Neural cell (in vitro differentiated cells): ENCODE data around the gene NKRF. TPM values are rescaled to one million over a fixed set of nuclear protein-coding genes. Genes with fewer than 3 reads are reported as not detected.

Experiments used
- H2AFZ ChIP-seq: fragments of 200-600, 300-800 bp; sonication (generic), shearing (Covaris generic); 2 replicates; pipeline ENCODE4 v1.6.0; 2014; ENCODE audit warnings: low read depth, mild to moderate bottlenecking, antibody characterized with exemption, low read length, moderate library complexity
- H3F3A ChIP-seq: fragments of 200-600 bp; shearing (Covaris generic); 2 replicates; pipeline ENCODE4 v1.6.1; 2016; ENCODE audit warnings: mild to moderate bottlenecking, moderate library complexity, mixed read lengths, antibody characterized with exemption, low read length; ENCODE audit not compliant: insufficient read depth, poor library complexity, severe bottlenecking
- H3K27ac ChIP-seq: fragments of 200-600, 300-800 bp; sonication (generic), shearing (Covaris generic); 2 replicates; pipeline ENCODE4 v1.5.1; 2014; ENCODE audit warnings: mild to moderate bottlenecking, low read length, moderate library complexity
- H3K27me3 ChIP-seq: fragments of 300-800, 200-600 bp; sonication (generic), shearing (Covaris generic); 2 replicates; pipeline ENCODE4 v1.6.0; 2014; ENCODE audit warnings: mild to moderate bottlenecking, low read depth, low read length, moderate library complexity; ENCODE audit not compliant: insufficient read depth
- H3K36me3 ChIP-seq: fragments of 300-800, 200-600 bp; sonication (generic), shearing (Covaris generic); 2 replicates; pipeline ENCODE4 v1.5.1; 2014; ENCODE audit warnings: mild to moderate bottlenecking, antibody characterized with exemption, low read length, moderate library complexity; ENCODE audit not compliant: insufficient read depth
- H3K4me2 ChIP-seq: fragments of 300-800, 200-600 bp; sonication (generic), shearing (Covaris generic); 2 replicates; pipeline ENCODE4 v1.6.0; 2014; ENCODE audit warnings: mild to moderate bottlenecking, low read length
- H3K4me3 ChIP-seq: fragments of 300-800, 200-600 bp; sonication (generic), shearing (Covaris generic); 2 replicates; pipeline ENCODE4 v1.5.1; 2014; ENCODE audit warnings: mild to moderate bottlenecking, low read length, moderate library complexity
- H3K79me2 ChIP-seq: fragments of 200-600 bp; shearing (Covaris generic); replicated peaks from 2 replicates; pipeline ENCODE4 v1.6.0; 2014; ENCODE audit warnings: mild to moderate bottlenecking, low read length, moderate library complexity; ENCODE audit not compliant: insufficient read depth
- H3K9ac ChIP-seq: fragments of 300-800, 200-600 bp; sonication (generic), shearing (Covaris generic); 2 replicates; pipeline ENCODE4 v1.6.1; 2016; ENCODE audit warnings: mild to moderate bottlenecking, low read length, mixed read lengths
- H3K9me2 ChIP-seq: fragments of 200-600 bp; shearing (Covaris generic); 2 replicates; pipeline ENCODE4 v1.6.1; 2016; ENCODE audit warnings: mild to moderate bottlenecking, low read length, mixed read lengths; ENCODE audit not compliant: insufficient read depth
- H3K9me3 ChIP-seq: fragments of 200-600, 300-800 bp; sonication (generic), shearing (Covaris generic); 2 replicates; pipeline ENCODE4 v1.6.1; 2016; ENCODE audit warnings: mild to moderate bottlenecking, mixed run types, low read length, moderate library complexity, mixed read lengths
- H4K20me1 ChIP-seq: fragments of 200-600 bp; shearing (Covaris generic); 2 replicates; pipeline ENCODE4 v1.6.1; 2016; ENCODE audit warnings: mild to moderate bottlenecking, mixed run types; ENCODE audit not compliant: insufficient read depth
- EP300 ChIP-seq: fragments of 450-650 bp; conservative IDR thresholded peaks from 2 replicates; pipeline ENCODE4 v1.6.1; 2014; ENCODE audit warnings: antibody characterized with exemption, mild to moderate bottlenecking, moderate library complexity; ENCODE audit not compliant: poor library complexity, severe bottlenecking
- EZH2 ChIP-seq: fragments of 200-600, 300-800 bp; shearing (Covaris generic), sonication (generic); IDR thresholded peaks from 2 replicates; pipeline ENCODE4 v1.6.1; 2014; ENCODE audit warnings: antibody characterized with exemption, low read length, borderline replicate concordance, mild to moderate bottlenecking; ENCODE audit not compliant: insufficient read depth, poor library complexity, severe bottlenecking
- POLR2AphosphoS5 ChIP-seq: IDR thresholded peaks from 2 replicates; pipeline ENCODE4 v1.6.1; 2012
- RAD21 ChIP-seq: fragments of 450-650 bp; conservative IDR thresholded peaks from 2 replicates; pipeline ENCODE4 v1.6.1; 2014; ENCODE audit warnings: antibody characterized with exemption, mild to moderate bottlenecking, moderate library complexity
- SMC3 ChIP-seq: fragments of 450-650 bp; conservative IDR thresholded peaks from 2 replicates; pipeline ENCODE4 v1.6.1; 2014; ENCODE audit warnings: antibody characterized with exemption, mild to moderate bottlenecking, moderate library complexity; ENCODE audit not compliant: poor library complexity
- TAF1 ChIP-seq: IDR thresholded peaks from 2 replicates; pipeline ENCODE4 v1.6.1; 2012; ENCODE audit warnings: low read depth
- polyA plus RNA-seq: library from polyadenylated mRNA; depleted of rRNA; stranded (reverse); fragments of >200 nt; gene quantifications from 2 replicates; pipeline ENCODE4 v1.2.3, GENCODE V29; 2014
- TF ChIP-seq, protein P1 (sequence below): IDR thresholded peaks from 2 replicates; pipeline ENCODE4 v1.6.1; 2012; ENCODE audit warnings: borderline replicate concordance
- TF ChIP-seq, protein P2 (sequence below): fragments of 450-650 bp; IDR thresholded peaks from 2 replicates; pipeline ENCODE4 v1.5.1; 2014; ENCODE audit warnings: antibody characterized with exemption, mild to moderate bottlenecking, moderate library complexity; ENCODE audit not compliant: poor library complexity, severe bottlenecking

Gene NKRF
- polyA plus RNA-seq, 1 donor from 2014 or later: 27.0 TPM

DNA sequence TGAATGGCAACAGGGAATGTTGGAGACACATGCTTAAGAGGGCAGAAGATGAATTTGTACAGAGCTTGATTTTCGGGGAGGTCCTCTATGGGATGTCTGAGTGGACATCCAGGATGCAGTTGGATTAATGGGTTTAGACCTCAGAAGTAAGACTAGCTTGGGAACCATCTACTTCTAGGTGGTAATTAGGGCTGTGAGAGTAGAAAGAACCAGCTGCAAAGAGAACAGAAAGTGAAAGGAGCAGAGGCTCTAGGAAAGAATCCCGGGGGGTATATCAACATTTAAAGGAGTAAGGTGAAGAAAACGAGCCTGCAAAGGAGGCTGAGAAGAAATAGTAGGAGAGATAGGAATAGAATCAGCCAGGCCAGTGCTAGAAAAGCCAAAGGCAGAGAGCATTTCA is 29.0 kb upstream of the NKRF start:
- no peak overlapping the region for H3K4me2 ChIP-seq
- no peaks in the 10 kb centered on the region for H3K9me2 ChIP-seq
- no peaks in the 10 kb centered on the region for H3F3A ChIP-seq
- no peaks in the 10 kb centered on the region for H3K27me3 ChIP-seq
- H3K4me3 ChIP-seq: no peak overlapping the region
- no peaks in the 10 kb centered on the region for H3K79me2 ChIP-seq
- no peaks in the 10 kb centered on the region for H4K20me1 ChIP-seq
- no peak overlapping the region for H2AFZ ChIP-seq
- H3K27ac ChIP-seq: no peak overlapping the region
- no peak for TF ChIP-seq TAF1
- TF ChIP-seq, protein P1, sequence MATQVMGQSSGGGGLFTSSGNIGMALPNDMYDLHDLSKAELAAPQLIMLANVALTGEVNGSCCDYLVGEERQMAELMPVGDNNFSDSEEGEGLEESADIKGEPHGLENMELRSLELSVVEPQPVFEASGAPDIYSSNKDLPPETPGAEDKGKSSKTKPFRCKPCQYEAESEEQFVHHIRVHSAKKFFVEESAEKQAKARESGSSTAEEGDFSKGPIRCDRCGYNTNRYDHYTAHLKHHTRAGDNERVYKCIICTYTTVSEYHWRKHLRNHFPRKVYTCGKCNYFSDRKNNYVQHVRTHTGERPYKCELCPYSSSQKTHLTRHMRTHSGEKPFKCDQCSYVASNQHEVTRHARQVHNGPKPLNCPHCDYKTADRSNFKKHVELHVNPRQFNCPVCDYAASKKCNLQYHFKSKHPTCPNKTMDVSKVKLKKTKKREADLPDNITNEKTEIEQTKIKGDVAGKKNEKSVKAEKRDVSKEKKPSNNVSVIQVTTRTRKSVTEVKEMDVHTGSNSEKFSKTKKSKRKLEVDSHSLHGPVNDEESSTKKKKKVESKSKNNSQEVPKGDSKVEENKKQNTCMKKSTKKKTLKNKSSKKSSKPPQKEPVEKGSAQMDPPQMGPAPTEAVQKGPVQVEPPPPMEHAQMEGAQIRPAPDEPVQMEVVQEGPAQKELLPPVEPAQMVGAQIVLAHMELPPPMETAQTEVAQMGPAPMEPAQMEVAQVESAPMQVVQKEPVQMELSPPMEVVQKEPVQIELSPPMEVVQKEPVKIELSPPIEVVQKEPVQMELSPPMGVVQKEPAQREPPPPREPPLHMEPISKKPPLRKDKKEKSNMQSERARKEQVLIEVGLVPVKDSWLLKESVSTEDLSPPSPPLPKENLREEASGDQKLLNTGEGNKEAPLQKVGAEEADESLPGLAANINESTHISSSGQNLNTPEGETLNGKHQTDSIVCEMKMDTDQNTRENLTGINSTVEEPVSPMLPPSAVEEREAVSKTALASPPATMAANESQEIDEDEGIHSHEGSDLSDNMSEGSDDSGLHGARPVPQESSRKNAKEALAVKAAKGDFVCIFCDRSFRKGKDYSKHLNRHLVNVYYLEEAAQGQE: no peak
- TF ChIP-seq SMC3: no peak
- H3K36me3 ChIP-seq: no peaks in the 10 kb centered on the region
- no peak overlapping the region for H3K9ac ChIP-seq
- no peaks in the 10 kb centered on the region for H3K9me3 ChIP-seq

DNA sequence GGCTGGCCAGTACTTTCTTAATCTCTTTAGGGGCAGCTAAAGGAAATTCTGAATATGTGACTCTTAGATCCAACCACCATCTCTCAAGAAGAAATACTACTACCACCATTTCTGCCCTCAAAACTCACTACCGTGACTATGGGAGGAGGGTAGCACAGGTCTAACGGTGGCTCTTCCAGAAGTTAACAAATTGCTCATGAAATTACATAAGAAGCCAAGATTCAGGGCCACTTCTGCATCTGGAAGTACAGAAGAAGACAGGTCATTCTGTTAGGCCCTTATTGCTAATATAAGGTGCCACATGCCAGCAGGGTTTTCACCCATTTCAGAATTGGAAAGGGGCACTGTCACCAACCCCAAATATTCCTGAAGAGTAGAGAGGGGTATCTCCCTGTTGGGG is 19.6 kb upstream of the NKRF start:
- Histone ChIP-seq H3K27ac (no peak overlapping the region), H3K9me3 (no peaks in the 10 kb centered on the region), H3K36me3 (no peaks in the 10 kb centered on the region), H3F3A (no peaks in the 10 kb centered on the region), H3K9ac (no peak overlapping the region), H4K20me1 (no peaks in the 10 kb centered on the region), H2AFZ (no peak overlapping the region), H3K27me3 (no peaks in the 10 kb centered on the region), H3K79me2 (no peaks in the 10 kb centered on the region), H3K9me2 (no peaks in the 10 kb centered on the region), H3K4me3 (no peak overlapping the region), H3K4me2 (no peak overlapping the region)
- TF ChIP-seq POLR2AphosphoS5: no peak
- TF ChIP-seq SMC3: no peak
- TF ChIP-seq EP300: no peak
- no peak for TF ChIP-seq RAD21
- TF ChIP-seq, protein P2, sequence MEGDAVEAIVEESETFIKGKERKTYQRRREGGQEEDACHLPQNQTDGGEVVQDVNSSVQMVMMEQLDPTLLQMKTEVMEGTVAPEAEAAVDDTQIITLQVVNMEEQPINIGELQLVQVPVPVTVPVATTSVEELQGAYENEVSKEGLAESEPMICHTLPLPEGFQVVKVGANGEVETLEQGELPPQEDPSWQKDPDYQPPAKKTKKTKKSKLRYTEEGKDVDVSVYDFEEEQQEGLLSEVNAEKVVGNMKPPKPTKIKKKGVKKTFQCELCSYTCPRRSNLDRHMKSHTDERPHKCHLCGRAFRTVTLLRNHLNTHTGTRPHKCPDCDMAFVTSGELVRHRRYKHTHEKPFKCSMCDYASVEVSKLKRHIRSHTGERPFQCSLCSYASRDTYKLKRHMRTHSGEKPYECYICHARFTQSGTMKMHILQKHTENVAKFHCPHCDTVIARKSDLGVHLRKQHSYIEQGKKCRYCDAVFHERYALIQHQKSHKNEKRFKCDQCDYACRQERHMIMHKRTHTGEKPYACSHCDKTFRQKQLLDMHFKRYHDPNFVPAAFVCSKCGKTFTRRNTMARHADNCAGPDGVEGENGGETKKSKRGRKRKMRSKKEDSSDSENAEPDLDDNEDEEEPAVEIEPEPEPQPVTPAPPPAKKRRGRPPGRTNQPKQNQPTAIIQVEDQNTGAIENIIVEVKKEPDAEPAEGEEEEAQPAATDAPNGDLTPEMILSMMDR: no peak

DNA sequence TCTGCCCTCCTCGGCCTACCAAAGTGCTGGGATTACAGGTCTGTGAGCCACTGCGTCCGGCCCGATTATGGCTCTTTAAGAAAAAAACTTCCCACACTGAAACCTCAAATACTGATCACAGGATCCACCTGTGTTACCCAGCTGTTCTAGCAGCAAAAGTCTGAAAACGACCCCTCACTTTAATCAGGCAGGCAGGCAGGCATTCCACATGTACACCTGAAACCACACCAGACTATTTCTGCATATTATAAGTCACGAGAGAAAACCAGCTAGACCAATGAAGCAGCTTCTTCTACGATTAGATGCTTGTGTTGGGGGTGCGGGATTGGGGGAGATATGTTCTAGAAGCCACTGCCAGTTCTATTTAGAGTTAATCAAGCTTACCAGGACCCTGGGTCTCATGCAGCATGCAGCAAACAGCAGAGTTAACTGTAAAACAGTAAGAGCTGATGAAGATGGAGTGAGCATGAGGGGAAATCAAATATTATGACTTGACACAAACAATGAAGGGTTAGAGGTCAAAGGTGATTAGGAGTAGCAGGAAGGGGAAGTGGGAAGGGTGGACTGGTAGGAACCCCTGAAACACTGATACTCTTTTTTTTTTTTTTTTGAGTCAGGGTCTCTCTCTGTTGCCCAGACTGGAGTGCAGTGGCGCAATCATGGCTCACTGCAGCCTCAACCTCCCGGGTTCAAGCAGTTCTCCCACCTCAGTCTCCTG is 18.9 kb upstream of the NKRF start:
- H3K9me3 ChIP-seq: no peaks in the 10 kb centered on the region
- H3K27ac ChIP-seq: no peak overlapping the region
- no peaks in the 10 kb centered on the region for H4K20me1 ChIP-seq
- TF ChIP-seq EZH2 (no peak), SMC3 (no peak), EP300 (no peak), RAD21 (no peak), TAF1 (no peak)
- TF ChIP-seq, protein P1: no peak
- H3K36me3 ChIP-seq: no peaks in the 10 kb centered on the region
- H3K9ac ChIP-seq: no peak overlapping the region
- H3K79me2 ChIP-seq: no peaks in the 10 kb centered on the region
- no peak overlapping the region for H2AFZ ChIP-seq
- H3K27me3 ChIP-seq: no peaks in the 10 kb centered on the region
- no peaks in the 10 kb centered on the region for H3F3A ChIP-seq
- H3K4me3 ChIP-seq: no peak overlapping the region
- no peak overlapping the region for H3K4me2 ChIP-seq
- H3K9me2 ChIP-seq: no peaks in the 10 kb centered on the region
